ENCODE data around the gene AP2S1.

Gene AP2S1

GRCh38 chr19:46892252-46893179 is 41.9 kb upstream of the AP2S1 start:
- no peak for TF ChIP-seq POLR2AphosphoS5 (IDR thresholded peaks at IDR 0.05; ENCODE audit: low read depth, low read length)
- no peak for TF ChIP-seq REST (IDR thresholded peaks at IDR 0.05; ENCODE audit: insufficient read depth in 1 of 2, low read depth in 2 of 2, low read length in 2 of 2)
- TF ChIP-seq FOXP2 (optimal IDR thresholded peaks at IDR 0.05; ENCODE audit: borderline replicate concordance, extremely low read depth, extremely low read length, insufficient read depth), result no peak
- TF ChIP-seq SIN3A (IDR thresholded peaks at IDR 0.05; ENCODE audit: borderline replicate concordance, insufficient read depth, low read length), result no peak
- TF ChIP-seq TAF1 (IDR thresholded peaks at IDR 0.05; ENCODE audit: borderline replicate concordance, insufficient read depth, low read length), result no peak

GRCh38 chr19:46890423-46891170 is 40.0 kb upstream of the AP2S1 start:
- TF ChIP-seq SIN3A (IDR thresholded peaks at IDR 0.05; ENCODE audit: borderline replicate concordance, insufficient read depth, low read length) (no peak), REST (IDR thresholded peaks at IDR 0.05; ENCODE audit: insufficient read depth in 1 of 2, low read depth in 2 of 2, low read length in 2 of 2) (no peak), POLR2AphosphoS5 (IDR thresholded peaks at IDR 0.05; ENCODE audit: low read depth, low read length) (no peak), FOXP2 (optimal IDR thresholded peaks at IDR 0.05; ENCODE audit: borderline replicate concordance, extremely low read depth, extremely low read length, insufficient read depth) (no peak), TAF1 (IDR thresholded peaks at IDR 0.05; ENCODE audit: borderline replicate concordance, insufficient read depth, low read length) (no peak)

- no peak for TF ChIP-seq TAF1 (IDR thresholded peaks at IDR 0.05; ENCODE audit: borderline replicate concordance, insufficient read depth, low read length)
- no peak for TF ChIP-seq SIN3A (IDR thresholded peaks at IDR 0.05; ENCODE audit: borderline replicate concordance, insufficient read depth, low read length)
- TF ChIP-seq REST (IDR thresholded peaks at IDR 0.05; ENCODE audit: insufficient read depth in 1 of 2, low read depth in 2 of 2, low read length in 2 of 2), result no peak
- no peak for TF ChIP-seq POLR2AphosphoS5 (IDR thresholded peaks at IDR 0.05; ENCODE audit: low read depth, low read length)
- no peak for TF ChIP-seq FOXP2 (optimal IDR thresholded peaks at IDR 0.05; ENCODE audit: borderline replicate concordance, extremely low read depth, extremely low read length, insufficient read depth)
These were observed 36.7 kb upstream of the AP2S1 start for GRCh38 chr19:46887240-46887782.

GRCh38 chr19:46886546-46887239 is 36.0 kb upstream of the AP2S1 start:
- no peak for TF ChIP-seq FOXP2 (optimal IDR thresholded peaks at IDR 0.05; ENCODE audit: borderline replicate concordance, extremely low read depth, extremely low read length, insufficient read depth)
- no peak for TF ChIP-seq SIN3A (IDR thresholded peaks at IDR 0.05; ENCODE audit: borderline replicate concordance, insufficient read depth, low read length)
- TF ChIP-seq TAF1 (IDR thresholded peaks at IDR 0.05; ENCODE audit: borderline replicate concordance, insufficient read depth, low read length), result no peak
- no peak for TF ChIP-seq POLR2AphosphoS5 (IDR thresholded peaks at IDR 0.05; ENCODE audit: low read depth, low read length)
- no peak for TF ChIP-seq REST (IDR thresholded peaks at IDR 0.05; ENCODE audit: insufficient read depth in 1 of 2, low read depth in 2 of 2, low read length in 2 of 2)

All from PFSK-1 (cell line).